Measurements from ENCODE around the gene NIFK.
"Not testable (repeated sequence)": the region's sequence is repeated elsewhere in the genome, so short reads cannot be mapped to it uniquely, and the experiment has no call there.

The NIFK gene

DNA sequence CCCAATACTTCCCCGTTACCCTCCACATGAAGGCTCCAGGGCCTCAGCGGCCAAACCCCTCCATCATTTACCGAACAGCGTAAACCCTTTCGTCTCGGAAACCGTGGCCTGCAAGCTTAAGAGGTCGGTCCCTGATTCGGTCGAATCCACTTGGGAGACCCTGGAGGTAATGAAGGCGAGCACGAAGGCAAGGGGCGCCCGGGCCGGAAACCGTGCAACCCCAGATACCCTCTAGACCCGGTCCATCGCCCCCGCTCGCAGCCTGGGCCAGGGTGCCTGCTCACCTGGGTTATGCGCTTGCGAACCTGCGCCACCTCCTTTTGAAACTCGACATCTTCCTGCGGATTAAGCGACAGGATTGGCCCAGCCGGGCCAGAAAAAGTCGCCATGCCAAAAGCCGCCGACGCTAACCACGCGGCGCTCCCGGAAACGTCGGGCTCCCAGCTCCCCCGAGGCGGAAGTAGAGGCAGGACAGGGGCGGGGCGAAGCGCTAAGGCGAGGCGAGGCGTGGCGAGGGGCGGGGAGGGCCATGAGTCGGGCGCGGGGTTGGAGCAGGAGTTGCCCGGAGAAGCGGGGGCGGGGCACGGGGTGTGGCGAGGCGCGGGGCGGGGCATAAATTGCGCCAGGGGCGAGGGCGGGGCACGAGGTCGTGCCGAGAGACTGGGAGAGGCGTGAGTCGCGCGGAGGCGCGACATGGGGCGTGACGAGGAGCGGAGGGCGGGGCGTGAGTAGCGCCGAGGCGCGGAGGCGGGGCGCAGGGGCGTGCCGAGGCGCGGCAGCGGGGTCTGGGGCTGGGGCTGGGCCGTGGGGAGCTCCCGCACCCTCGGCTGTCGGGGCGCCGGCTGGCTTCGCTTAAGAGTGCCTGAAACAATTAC, at the start of gene NIFK:
NIFK (minus strand) TSS at position 414 of the 875 bp plus-strand sequence; CDS start at position 389, 25 bp downstream.
- peak; percentile 91 to 93 for ATAC-seq

GRCh38 chr2:121783180-121783579, 46.5 kb upstream of the NIFK start:
- no peak for ATAC-seq

- ATAC-seq, result no peak
Observed at GRCh38 chr2:121778741-121779487, 42.2 kb upstream of the NIFK start.

- no peak for ATAC-seq
Observed at GRCh38 chr2:121777699-121778058, 41.0 kb upstream of the NIFK start.

DNA sequence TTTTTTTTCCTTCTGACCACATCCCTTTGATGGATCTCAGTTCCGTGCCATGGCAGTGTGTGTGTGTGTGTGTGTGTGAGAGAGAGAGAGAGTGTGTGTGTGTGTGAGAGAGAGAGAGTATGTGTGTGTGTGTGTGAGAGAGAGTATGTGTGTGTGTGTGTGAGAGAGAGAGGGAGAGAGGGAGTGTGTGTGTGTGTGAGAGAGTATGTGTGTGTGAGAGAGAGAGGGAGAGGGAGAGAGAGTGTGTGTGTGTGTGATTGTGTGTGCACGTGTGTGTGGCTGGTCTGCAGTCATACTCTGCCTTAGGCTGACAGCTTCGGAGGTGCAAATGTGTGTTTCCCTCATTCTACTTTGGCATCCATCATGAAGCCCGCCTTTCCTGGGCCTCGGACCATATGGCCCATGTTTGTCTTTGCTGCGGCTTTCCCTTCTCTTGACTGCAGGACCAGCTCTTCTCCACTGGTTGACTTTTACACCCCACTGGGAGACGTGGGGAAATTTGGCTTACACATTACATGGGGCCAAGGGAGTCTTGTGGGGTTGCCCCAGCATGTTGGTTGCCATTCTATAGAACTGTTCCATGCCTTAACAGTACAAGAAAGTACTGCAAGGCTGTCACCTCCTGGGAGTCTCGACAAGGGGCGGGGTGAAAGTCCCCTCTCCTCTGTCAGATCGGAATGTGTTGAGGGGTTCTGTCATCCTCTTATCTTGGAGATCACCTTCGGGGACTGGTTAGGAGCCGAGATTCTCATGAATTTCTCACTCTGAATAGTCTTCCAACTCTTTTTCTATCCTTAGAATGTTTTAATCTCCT, 40.4 kb upstream of the NIFK start:
- ATAC-seq, result peak in 1 of 2 donors; percentile 10

GRCh38 chr2:121776361-121776760, 39.7 kb upstream of the NIFK start:
- peak in 1 of 2 donors; percentile 30 for ATAC-seq

- ATAC-seq, result no peak
Observed at GRCh38 chr2:121774235-121774634, 37.6 kb upstream of the NIFK start.

- no peak for ATAC-seq
Observed at GRCh38 chr2:121771976-121772742, 35.5 kb upstream of the NIFK start.

DNA sequence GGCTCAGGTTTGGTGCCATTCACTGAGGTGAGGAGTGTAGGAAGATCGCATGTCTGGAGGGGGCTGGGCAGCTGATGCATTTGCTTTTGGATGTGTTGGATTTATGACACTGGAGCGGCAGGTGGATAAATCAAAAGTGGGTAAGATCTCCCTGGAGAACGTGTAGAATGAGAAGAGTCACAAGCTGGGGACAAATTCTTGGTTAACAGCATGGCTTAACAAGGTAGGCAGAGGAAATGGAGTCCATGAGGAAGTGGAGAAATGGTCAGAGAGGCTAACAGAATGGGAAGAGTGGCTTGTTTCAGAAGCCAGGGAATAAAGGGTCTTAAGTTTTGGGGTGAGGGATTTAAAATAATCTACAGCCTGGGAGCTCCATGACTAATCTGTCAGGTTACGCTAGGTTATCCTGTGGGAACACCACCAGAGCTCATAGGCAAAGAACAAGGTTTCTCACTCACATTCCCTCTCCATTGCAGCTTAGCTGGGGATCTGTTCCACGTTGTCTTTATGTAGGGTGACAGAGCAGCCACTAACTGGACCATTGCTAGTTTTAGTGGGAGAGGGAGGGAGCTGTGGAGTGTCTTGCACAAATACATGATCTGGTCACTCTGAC, 31.6 kb upstream of the NIFK start:
- no peak for ATAC-seq

GRCh38 chr2:121766624-121767023, 29.9 kb upstream of the NIFK start:
- ATAC-seq, result no peak

GRCh38 chr2:121764681-121765228, 28.1 kb upstream of the NIFK start:
- no peak for ATAC-seq

- peak; percentile 99 to 100 for ATAC-seq
Observed at GRCh38 chr2:121755237-121756111, 18.8 kb upstream of the NIFK start, which contains the start of gene TSN. TSS of gene TSN (plus strand) at chr2:121755651. CDS start at chr2:121755780, 129 bp downstream.

DNA sequence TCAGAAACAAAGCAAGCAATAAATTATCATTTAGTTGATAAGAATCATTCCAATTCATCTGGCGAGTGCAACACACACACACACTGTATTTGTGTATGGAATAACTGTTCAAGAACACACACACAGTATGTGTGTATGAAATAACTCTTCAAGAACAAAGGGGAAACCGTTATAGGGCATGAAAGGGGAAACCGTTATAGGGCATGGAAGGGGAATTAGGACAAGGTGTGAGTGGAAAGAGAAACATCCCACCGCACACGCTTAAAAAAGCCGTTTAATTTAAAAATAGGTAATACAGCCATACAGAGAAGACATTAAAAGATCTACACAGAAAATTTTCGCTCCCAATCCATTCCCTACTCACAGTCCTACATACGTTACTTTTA, 18.2 kb upstream of the NIFK start:
- ATAC-seq, result no peak

DNA sequence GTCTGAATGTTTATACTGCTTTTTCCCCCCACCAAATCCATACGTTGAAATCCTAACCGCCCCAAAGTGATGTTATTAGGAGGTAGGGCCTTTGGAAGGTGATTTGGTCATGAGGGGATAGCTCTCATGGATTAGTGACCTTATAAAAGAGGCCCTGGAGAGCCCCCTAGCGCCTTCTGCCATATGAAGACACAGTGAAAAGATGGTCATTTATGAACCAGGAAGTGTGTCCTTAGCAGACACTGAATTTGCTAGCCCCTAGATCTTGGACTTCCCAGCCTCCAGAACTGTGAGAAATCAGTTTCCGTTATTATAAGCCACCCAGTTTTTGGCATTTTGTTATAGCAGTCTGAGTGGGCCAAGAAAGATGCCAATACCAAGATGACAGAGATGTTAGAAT, 11.5 kb upstream of the NIFK start:
- ATAC-seq, result no peak

DNA sequence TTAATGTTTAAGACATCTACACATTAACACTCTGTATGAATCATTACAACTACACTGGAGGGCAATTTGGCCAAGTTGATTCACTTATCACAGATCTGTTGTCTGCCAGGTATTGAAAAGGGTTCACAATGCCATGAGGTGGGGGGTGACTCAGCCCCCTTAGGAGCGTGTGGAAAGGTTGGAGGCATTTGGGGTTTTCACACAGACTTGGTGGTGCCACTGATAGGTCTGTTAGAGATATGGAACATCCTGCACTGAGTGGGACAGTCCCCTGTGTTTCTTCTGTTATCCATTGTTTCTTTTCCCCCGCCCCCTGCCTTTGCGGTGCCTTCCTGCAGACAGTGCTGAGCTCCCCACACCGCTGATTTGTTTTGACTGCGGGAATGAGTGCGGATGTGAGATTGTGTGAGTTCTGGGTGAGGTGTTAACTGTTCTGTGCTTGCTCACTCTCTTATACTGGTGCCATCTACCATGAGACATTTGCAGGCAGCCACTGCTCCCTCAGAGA, 9.4 kb upstream of the NIFK start:
- peak; percentile 55 to 70 for ATAC-seq

DNA sequence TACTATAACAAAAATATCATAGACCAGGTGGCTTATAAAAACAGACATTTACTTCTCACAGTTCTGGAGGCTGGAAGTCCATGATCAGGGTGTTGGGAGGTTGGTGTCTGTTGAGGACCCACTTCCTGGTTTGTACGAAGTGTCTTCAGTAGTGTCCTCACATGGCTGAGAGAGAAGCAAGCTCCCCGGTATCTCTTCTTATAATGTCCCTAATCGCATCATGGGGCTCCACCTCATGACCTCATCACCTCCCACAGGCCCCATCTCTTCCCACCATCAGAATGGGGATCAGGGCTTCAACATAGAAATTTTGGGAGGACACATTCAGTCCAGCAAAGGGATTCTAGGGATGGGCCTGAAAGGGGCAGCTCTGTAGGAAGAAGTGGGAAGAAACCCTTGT, 4.8 kb upstream of the NIFK start:
- no peak for ATAC-seq

- no peak for ATAC-seq
Observed at GRCh38 chr2:121740973-121741372, 4.3 kb upstream of the NIFK start.

DNA sequence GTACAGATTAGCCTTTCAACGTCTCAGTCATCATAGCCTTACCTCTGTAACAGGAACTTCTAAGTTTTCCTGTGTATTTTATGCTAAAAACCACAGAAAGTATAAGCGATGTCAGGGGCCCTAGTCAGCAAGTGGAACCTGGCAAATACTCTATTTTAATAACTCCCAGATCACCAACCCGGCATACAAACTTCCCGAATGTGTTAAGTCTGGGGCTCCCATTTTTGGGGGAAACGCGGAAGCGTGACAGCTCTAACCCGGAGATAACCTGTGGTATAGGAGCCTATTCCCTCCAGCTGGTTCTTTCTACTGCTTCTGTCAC, 574 bp downstream of the NIFK start:
- no peak for ATAC-seq

- no peak for ATAC-seq
Observed at GRCh38 chr2:121735518-121736074, 1.1 kb downstream of the NIFK start.

DNA sequence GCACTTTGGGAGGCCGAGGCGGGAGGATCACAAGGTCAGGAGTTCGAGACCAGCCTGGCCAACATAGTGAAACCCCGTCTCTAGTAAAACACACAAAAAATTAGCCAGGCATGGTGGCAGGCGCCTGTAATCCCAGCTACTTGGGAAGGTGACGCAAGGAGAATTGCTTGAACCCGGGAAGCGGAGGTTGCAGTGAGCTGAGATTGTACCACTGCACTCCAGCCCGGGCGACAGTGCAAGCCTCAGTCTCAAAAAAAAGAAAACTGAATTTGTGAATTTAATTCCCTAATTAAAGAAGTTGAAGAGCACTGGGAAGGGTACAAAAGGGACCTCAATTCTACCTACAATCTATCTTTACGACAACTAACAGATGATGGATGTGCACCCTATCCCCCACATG, 2.1 kb downstream of the NIFK start:
- ATAC-seq, result not testable (repeated sequence)
